ENCODE data around the gene MIR17HG. TPM values are rescaled to one million over a fixed set of nuclear protein-coding genes. Genes with fewer than 3 reads are reported as not detected.

MIR17HG gene
- total RNA-seq, 4 donors from 2014 or later = 2.2 to 5.7 (median 3.3) TPM

DNA sequence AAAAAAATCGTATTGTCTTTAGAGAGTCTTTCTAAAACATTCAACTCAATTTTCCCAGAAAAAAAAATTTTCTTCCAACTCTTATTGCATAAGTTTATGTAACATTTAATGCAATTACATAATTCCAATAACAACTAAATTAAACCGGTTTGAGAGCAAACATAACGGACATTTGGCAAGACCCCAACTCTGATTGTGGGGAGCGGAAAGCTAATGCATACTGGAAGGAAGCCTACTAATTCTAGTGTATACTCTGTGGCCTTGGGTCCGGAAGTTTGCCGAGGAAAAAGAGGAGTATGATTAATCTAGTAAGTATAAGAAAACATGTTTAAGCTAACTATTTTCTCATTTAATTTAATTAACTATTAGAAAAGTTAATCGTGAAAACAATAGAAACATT is 21.3 kb upstream of the MIR17HG start:
- Histone ChIP-seq H3K27ac (no peak overlapping the region), H3K27me3 (no peaks in the 10 kb centered on the region), H3K9me3 (no peaks in the 10 kb centered on the region), H3K36me3 (no peaks in the 10 kb centered on the region), H3K4me3 (no peak overlapping the region), H3K4me1 (no peaks in the 10 kb centered on the region)
- 64 to 67% methylated on average over 7 of the region's 7 CpGs for WGBS, 2 donors
- DNase-seq (ENCODE audit: low spot score in 2 of 2) = no peak
- no peak for TF ChIP-seq EP300 (IDR thresholded peaks at IDR 0.05)
- TF ChIP-seq, protein P1, sequence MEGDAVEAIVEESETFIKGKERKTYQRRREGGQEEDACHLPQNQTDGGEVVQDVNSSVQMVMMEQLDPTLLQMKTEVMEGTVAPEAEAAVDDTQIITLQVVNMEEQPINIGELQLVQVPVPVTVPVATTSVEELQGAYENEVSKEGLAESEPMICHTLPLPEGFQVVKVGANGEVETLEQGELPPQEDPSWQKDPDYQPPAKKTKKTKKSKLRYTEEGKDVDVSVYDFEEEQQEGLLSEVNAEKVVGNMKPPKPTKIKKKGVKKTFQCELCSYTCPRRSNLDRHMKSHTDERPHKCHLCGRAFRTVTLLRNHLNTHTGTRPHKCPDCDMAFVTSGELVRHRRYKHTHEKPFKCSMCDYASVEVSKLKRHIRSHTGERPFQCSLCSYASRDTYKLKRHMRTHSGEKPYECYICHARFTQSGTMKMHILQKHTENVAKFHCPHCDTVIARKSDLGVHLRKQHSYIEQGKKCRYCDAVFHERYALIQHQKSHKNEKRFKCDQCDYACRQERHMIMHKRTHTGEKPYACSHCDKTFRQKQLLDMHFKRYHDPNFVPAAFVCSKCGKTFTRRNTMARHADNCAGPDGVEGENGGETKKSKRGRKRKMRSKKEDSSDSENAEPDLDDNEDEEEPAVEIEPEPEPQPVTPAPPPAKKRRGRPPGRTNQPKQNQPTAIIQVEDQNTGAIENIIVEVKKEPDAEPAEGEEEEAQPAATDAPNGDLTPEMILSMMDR (IDR thresholded peaks at IDR 0.05) = no peak
- TF ChIP-seq POLR2A (IDR thresholded peaks at IDR 0.05) = no peak

- Histone ChIP-seq H3K9me3 (no peaks in the 10 kb centered on the region), H3K27ac (no peak overlapping the region), H3K27me3 (no peaks in the 10 kb centered on the region), H3K4me3 (no peak overlapping the region), H3K4me1 (no peaks in the 10 kb centered on the region), H3K36me3 (no peaks in the 10 kb centered on the region)
- WGBS, 2 donors = 88 to 98% methylated on average over 1 of the region's 1 CpG
- no peak for DNase-seq (ENCODE audit: low spot score in 2 of 2)
- no peak for TF ChIP-seq POLR2A (IDR thresholded peaks at IDR 0.05)
Measured at GRCh38 chr13:91328726-91329125, 18.8 kb upstream of the MIR17HG start.

- DNase-seq (ENCODE audit: low spot score in 2 of 2) = no peak
- no peaks in the 10 kb centered on the region for H3K27me3 ChIP-seq
- no peak overlapping the region for H3K4me3 ChIP-seq
- H3K27ac ChIP-seq = no peak overlapping the region
- 77 to 89% methylated on average over 1 of the region's 1 CpG for WGBS, 2 donors
- no peaks in the 10 kb centered on the region for H3K36me3 ChIP-seq
- no peaks in the 10 kb centered on the region for H3K9me3 ChIP-seq
- no peak for TF ChIP-seq EP300 (IDR thresholded peaks at IDR 0.05)
- TF ChIP-seq, protein P1 (IDR thresholded peaks at IDR 0.05) = no peak
- no peak for TF ChIP-seq POLR2A (IDR thresholded peaks at IDR 0.05)
- H3K4me1 ChIP-seq = no peaks in the 10 kb centered on the region
Measured at GRCh38 chr13:91329733-91330132, 17.8 kb upstream of the MIR17HG start.

DNA sequence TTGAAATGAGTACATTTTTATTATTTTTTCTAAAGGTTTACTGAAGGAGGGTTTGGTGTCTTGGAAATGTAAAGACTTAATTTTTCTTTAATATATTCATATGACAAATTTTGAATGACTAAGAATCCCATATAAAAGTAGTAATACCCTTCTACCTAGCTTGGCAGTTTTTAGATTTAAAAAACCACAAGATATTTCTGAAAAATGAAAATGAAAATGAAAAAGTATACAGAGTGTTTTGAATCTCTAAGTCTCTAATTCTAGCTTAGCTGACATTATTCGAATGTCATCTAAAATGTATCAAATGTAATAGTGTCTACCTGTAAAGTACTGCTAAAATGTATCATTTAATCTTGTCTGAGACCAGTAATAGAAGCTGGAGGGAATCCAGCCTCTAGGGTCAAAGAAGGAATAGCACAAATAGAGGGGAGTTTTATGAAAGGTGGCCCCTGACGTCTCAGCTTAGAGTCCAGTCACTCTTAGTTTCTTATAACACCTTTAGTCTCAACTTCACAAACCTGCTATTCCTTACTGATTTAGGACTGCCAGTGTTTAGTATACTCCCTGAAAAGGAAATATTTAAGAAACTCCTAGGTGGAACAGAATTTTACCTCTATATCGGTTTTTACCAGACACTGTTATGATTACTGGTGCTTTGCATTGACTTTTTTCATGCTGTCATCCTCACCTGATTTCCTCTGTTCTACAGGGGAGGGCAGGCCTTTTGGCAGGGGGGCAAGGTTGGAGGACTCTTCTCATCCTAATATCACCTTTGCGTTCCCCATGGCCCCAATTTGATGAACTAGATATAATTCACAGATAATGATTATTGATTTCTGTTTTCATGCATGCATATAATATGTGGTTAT is 16.2 kb upstream of the MIR17HG start:
- Histone ChIP-seq H3K4me1 (no peaks in the 10 kb centered on the region), H3K4me3 (no peak overlapping the region), H3K9me3 (no peaks in the 10 kb centered on the region), H3K27me3 (no peaks in the 10 kb centered on the region), H3K36me3 (no peaks in the 10 kb centered on the region), H3K27ac (no peak overlapping the region)
- TF ChIP-seq POLR2A (IDR thresholded peaks at IDR 0.05) = no peak
- TF ChIP-seq, protein P1 (IDR thresholded peaks at IDR 0.05) = no peak
- WGBS, 2 donors = 87 to 88% methylated on average over 4 of the region's 4 CpGs
- no peak for DNase-seq (ENCODE audit: low spot score in 2 of 2)

GRCh38 chr13:91346062-91346461 is 1.4 kb upstream of the MIR17HG start:
- 74 to 76% methylated on average over 4 of the region's 4 CpGs for WGBS, 2 donors
- no peak overlapping the region for H3K4me3 ChIP-seq
- H3K27ac ChIP-seq = no peak overlapping the region
- no peak for DNase-seq (ENCODE audit: low spot score in 2 of 2)
- TF ChIP-seq POLR2A (IDR thresholded peaks at IDR 0.05) (no peak), EP300 (IDR thresholded peaks at IDR 0.05) (no peak)
- TF ChIP-seq, protein P1 (IDR thresholded peaks at IDR 0.05) = no peak
- H3K36me3 ChIP-seq = peaks cover 0 to 3% (median 0%) of the 10 kb centered on the region in 3 donors
- H3K9me3 ChIP-seq = no peaks in the 10 kb centered on the region
- H3K4me1 ChIP-seq = peaks cover 0 to 30% (median 20%) of the 10 kb centered on the region in 4 donors
- peaks cover 0 to 4% of the 10 kb centered on the region in 2 donors for H3K27me3 ChIP-seq
